Tibial artery (tissue), 4 donors: ENCODE measurements around the gene MYOD1.

Source experiments
- DNase-seq, 2 donors: peaks; one replicate each; pipeline ENCODE4 v3.0.0-alpha.2; 2019
- H3K27ac ChIP-seq, 2 donors: fragments of 200-600 bp; sonication (generic) in 1 of 2; 1 replicate in 1 of 2; 2 replicates in 1 of 2; pipeline ENCODE4 v1.5.1; 2018 to 2019; ENCODE audit warnings: mild to moderate bottlenecking in 1 of 2
- H3K27me3 ChIP-seq, 2 donors: fragments of 200-600 bp; sonication (generic) in 1 of 2; one replicate each; pipeline versions ENCODE4 v1.5.1 to v1.6.0; 2016 to 2019
- H3K36me3 ChIP-seq, 3 donors: fragments of 200-600 bp; sonication (generic) in 2 of 3; one replicate each; pipeline ENCODE4 v1.5.1; 2016 to 2019; ENCODE audit warnings: mild to moderate bottlenecking in 2 of 3
- H3K4me1 ChIP-seq, 4 donors: fragments of 200-600 bp; sonication (generic) in 2 of 4; 1 replicate in 3 of 4; 2 replicates in 1 of 4; pipeline ENCODE4 v1.5.1; 2016 to 2019
- H3K4me3 ChIP-seq, 2 donors: fragments of 200-600 bp; sonication (generic) in 1 of 2; 1 replicate in 1 of 2; 2 replicates in 1 of 2; pipeline ENCODE4 v1.5.1; 2018 to 2019; ENCODE audit warnings: mild to moderate bottlenecking in 2 of 2
- H3K9me3 ChIP-seq, 3 donors: fragments of 200-600 bp; sonication (generic) in 1 of 3; one replicate each; pipeline ENCODE4 v1.5.1; 2016 to 2019
- intact Hi-C: fragments of 100-400 bp; cut with DNase I; formaldehyde crosslinking; loops from one replicate; pipeline ENCODE4 v1.15.0; 2023; ENCODE audit warnings: low total_unique reads
- TF ChIP-seq, protein P1 (sequence below), 2 experiments: fragments of 200-600 bp in 1 of 2; fragments of 450-650 bp in 1 of 2; IDR thresholded peaks; one replicate each; pipeline ENCODE4 v1.5.1; 2017 to 2019; ENCODE audit warnings: antibody characterized with exemption in 2 of 2, mild to moderate bottlenecking in 1 of 2, moderate library complexity in 1 of 2

MYOD1 gene

DNA sequence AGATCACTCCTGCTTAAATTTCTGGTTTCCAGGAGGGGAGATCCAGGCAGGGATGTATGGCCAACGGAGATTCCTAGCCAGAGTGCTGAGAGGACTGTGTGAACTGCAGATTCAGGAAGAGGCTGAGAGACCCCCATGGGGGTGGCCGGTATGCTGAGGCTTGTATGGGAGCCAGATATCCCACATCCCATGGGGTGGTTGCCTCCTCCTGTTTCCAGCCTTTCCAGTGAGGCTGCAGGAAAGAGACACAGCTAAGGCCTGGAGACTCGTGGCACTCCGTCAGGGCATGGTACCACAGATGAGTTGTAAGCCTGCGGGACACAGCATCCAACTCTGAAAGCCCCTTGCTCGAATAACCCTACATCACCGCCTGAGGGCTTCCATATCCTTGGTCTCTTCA lies 1.4 kb upstream of the MYOD1 start:
- Histone ChIP-seq H3K9me3 (no peaks in the 10 kb centered on the region), H3K27me3 (peaks cover 0 to 84% of the 10 kb centered on the region in 2 donors), H3K4me1 (peaks cover 0 to 31% (median 9%) of the 10 kb centered on the region in 4 donors), H3K4me3 (no peak overlapping the region), H3K36me3 (no peaks in the 10 kb centered on the region), H3K27ac (no peak overlapping the region)
- DNase-seq = no peak
- TF ChIP-seq, protein P1, sequence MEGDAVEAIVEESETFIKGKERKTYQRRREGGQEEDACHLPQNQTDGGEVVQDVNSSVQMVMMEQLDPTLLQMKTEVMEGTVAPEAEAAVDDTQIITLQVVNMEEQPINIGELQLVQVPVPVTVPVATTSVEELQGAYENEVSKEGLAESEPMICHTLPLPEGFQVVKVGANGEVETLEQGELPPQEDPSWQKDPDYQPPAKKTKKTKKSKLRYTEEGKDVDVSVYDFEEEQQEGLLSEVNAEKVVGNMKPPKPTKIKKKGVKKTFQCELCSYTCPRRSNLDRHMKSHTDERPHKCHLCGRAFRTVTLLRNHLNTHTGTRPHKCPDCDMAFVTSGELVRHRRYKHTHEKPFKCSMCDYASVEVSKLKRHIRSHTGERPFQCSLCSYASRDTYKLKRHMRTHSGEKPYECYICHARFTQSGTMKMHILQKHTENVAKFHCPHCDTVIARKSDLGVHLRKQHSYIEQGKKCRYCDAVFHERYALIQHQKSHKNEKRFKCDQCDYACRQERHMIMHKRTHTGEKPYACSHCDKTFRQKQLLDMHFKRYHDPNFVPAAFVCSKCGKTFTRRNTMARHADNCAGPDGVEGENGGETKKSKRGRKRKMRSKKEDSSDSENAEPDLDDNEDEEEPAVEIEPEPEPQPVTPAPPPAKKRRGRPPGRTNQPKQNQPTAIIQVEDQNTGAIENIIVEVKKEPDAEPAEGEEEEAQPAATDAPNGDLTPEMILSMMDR (IDR thresholded peaks at IDR 0.05) = no peak
- intact Hi-C loops = no loop called here

DNA sequence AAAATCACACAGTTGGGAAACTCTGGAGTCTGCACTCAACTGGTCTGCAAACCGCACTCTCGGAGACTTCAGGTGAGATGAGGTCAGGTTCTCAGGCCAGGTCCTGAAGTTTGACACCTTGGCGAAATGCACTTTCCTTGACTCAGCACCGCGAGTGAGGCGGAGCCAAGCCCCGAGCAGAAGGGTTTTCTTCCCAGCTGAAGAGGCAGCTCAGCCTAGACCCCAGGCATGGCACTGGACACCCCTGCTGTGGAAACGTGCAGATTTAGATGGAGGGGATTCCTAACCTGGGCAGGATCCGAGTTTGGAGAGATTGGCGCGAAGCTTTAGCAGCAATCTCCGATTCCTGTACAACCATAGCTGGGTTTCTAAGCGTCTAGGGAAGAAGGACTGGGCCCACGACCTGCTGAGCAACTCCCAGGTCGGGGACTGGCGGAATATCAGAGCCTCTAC lies 835 bp upstream of the MYOD1 start:
- Histone ChIP-seq H3K4me1 (peaks cover 0 to 31% (median 9%) of the 10 kb centered on the region in 4 donors), H3K9me3 (no peaks in the 10 kb centered on the region), H3K27me3 (peaks cover 0 to 87% of the 10 kb centered on the region in 2 donors), H3K4me3 (no peak overlapping the region), H3K36me3 (no peaks in the 10 kb centered on the region), H3K27ac (no peak overlapping the region)
- TF ChIP-seq, protein P1 (IDR thresholded peaks at IDR 0.05) = no peak
- intact Hi-C loops = no loop called here
- no peak for DNase-seq

DNA sequence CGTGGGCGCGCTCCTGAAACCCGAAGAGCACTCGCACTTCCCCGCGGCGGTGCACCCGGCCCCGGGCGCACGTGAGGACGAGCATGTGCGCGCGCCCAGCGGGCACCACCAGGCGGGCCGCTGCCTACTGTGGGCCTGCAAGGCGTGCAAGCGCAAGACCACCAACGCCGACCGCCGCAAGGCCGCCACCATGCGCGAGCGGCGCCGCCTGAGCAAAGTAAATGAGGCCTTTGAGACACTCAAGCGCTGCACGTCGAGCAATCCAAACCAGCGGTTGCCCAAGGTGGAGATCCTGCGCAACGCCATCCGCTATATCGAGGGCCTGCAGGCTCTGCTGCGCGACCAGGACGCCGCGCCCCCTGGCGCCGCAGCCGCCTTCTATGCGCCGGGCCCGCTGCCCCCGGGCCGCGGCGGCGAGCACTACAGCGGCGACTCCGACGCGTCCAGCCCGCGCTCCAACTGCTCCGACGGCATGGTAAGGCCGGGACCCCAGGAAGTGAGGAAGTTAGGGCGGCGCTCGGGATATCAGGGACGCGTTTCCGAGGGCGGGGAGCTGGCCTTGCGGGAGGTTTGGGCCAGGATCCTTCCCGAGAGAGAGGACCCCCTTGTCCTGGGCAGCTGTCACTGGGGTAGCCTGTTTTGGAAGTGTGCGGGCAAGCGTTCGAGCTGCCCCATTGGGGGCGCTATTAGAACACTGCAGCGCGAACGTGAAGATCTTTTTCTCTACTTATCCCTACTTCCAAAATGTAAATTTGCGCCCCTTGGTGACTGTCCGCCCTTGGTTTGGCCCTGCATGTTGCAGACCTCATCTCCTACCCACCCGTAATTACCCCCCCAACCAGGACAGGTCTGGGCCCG lies 796 bp downstream of the MYOD1 start:
- Histone ChIP-seq H3K9me3 (no peaks in the 10 kb centered on the region), H3K27me3 (peaks cover 0 to 83% of the 10 kb centered on the region in 2 donors), H3K4me1 (peaks cover 0 to 31% (median 9%) of the 10 kb centered on the region in 4 donors), H3K36me3 (no peaks in the 10 kb centered on the region), H3K4me3 (no peak overlapping the region), H3K27ac (no peak overlapping the region)
- DNase-seq = no peak
- TF ChIP-seq, protein P1 (IDR thresholded peaks at IDR 0.05) = no peak
- intact Hi-C loops = no loop called here

DNA sequence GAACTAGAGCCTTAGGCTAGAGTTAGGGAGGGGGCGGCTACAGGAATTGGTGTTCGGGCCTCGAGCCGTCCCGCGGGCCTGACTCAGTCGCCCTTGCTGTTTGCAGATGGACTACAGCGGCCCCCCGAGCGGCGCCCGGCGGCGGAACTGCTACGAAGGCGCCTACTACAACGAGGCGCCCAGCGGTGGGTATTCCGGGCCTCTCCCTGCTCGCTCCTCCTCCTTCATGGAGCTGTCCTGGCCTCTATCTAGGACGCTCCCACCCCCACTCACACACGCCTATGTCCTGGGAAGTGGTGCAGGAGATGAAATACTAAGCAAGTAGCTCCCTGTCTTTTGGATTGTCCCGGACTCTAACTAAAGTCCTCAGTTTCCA lies 1.4 kb downstream of the MYOD1 start:
- Histone ChIP-seq H3K27me3 (peaks cover 0 to 83% of the 10 kb centered on the region in 2 donors), H3K36me3 (no peaks in the 10 kb centered on the region), H3K4me1 (peaks cover 0 to 31% (median 9%) of the 10 kb centered on the region in 4 donors), H3K27ac (no peak overlapping the region), H3K9me3 (no peaks in the 10 kb centered on the region), H3K4me3 (no peak overlapping the region)
- TF ChIP-seq, protein P1 (IDR thresholded peaks at IDR 0.05) = no peak
- intact Hi-C loops = no loop called here
- no peak for DNase-seq

DNA sequence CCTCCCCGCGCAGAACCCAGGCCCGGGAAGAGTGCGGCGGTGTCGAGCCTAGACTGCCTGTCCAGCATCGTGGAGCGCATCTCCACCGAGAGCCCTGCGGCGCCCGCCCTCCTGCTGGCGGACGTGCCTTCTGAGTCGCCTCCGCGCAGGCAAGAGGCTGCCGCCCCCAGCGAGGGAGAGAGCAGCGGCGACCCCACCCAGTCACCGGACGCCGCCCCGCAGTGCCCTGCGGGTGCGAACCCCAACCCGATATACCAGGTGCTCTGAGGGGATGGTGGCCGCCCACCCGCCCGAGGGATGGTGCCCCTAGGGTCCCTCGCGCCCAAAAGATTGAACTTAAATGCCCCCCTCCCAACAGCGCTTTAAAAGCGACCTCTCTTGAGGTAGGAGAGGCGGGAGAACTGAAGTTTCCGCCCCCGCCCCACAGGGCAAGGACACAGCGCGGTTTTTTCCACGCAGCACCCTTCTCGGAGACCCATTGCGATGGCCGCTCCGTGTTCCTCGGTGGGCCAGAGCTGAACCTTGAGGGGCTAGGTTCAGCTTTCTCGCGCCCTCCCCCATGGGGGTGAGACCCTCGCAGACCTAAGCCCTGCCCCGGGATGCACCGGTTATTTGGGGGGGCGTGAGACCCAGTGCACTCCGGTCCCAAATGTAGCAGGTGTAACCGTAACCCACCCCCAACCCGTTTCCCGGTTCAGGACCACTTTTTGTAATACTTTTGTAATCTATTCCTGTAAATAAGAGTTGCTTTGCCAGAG lies 2.0 kb downstream of the MYOD1 start:
- Histone ChIP-seq H3K4me1 (peaks cover 0 to 31% (median 9%) of the 10 kb centered on the region in 4 donors), H3K9me3 (no peaks in the 10 kb centered on the region), H3K4me3 (no peak overlapping the region), H3K27ac (no peak overlapping the region), H3K27me3 (peaks cover 0 to 77% of the 10 kb centered on the region in 2 donors), H3K36me3 (no peaks in the 10 kb centered on the region)
- intact Hi-C loops = no loop called here
- TF ChIP-seq, protein P1 (IDR thresholded peaks at IDR 0.05) = no peak
- no peak for DNase-seq
